GM18502 (cell line): ENCODE results near the gene NR3C1.

Source experiments
- ATAC-seq: cut with Tn5 transposase; IDR thresholded peaks from one replicate; pipeline ENCODE4 v1.9.1; 2021; ENCODE audit warnings: mild to moderate bottlenecking; ENCODE audit not compliant: unreplicated experiment, poor library complexity

Gene NR3C1

GRCh38 chr5:143374496-143375217, 28.8 kb downstream of the NR3C1 start:
- ATAC-seq: no peak

GRCh38 chr5:143373076-143373475, 30.4 kb downstream of the NR3C1 start:
- no peak for ATAC-seq

DNA sequence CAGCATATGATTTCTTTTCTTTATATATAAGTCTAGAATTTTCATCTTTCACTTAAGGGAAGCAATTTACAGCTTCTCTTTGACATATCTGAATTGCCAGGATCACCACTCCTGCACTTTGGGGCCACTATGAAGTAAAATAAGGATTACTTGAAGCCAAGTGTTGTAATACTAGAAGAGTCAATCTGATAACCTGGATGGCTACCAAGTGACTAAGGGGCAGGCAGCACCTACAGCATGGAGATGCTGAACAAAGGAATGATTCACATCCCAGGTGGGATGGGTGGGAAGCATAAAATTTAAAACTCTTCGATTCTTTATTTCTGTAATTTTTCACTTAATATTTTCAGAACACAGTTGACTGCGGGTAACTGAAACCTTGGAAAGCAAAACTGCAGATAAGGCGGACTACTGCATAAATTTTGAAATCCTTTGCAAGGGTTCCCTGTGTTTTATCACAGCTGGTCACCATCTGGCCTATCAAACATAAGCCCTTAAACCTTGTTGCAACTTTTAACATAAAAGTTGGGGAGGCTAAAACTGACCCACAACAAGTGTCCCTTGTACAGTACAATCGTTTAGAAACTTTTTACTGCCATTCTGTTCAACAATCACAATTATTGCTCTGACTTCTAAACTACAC, 31.2 kb downstream of the NR3C1 start:
- no peak for ATAC-seq

- no peak for ATAC-seq
Measured at GRCh38 chr5:143370440-143370839, 33.0 kb downstream of the NR3C1 start.

- ATAC-seq: no peak
Measured at GRCh38 chr5:143364061-143364460, 39.4 kb downstream of the NR3C1 start.

- no peak for ATAC-seq
Measured at GRCh38 chr5:143362664-143363227, 40.7 kb downstream of the NR3C1 start.

DNA sequence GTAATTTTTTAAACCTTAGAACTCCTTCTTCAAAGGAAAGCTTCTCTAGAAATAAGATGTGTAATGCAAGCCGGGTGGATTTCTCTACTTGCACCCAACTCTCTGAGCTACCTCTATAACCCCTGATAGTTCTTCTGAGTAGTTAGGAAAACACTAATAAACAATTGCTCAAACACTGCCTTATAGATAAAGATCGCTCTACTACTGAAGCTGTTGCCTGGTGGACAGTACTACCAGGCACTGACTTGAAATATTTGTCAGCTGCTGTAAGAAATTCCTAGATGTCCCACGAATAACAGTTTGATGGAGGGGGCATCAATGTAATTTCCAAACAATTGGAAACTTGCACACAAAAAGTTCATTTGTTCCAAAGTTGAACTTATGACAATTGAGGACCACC, 42.0 kb downstream of the NR3C1 start:
- ATAC-seq: no peak

DNA sequence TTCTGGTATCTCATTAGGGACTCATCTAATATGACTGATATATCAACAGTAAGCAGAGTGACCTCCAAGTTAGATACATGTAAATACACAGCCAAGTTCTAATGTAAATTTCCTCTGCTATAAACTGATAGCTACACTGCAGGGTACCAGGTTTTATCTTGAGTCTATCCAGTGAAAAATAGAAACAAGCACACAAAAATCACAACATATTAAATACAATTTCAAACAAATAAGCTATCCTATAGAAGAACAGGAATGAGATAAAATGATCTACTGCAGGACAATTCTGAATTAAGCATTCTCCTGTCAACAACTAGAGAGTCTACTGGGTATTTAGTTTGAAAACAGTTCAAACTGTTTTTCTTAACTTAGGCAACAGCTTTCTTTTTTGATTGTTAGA, 42.7 kb downstream of the NR3C1 start:
- ATAC-seq: no peak

DNA sequence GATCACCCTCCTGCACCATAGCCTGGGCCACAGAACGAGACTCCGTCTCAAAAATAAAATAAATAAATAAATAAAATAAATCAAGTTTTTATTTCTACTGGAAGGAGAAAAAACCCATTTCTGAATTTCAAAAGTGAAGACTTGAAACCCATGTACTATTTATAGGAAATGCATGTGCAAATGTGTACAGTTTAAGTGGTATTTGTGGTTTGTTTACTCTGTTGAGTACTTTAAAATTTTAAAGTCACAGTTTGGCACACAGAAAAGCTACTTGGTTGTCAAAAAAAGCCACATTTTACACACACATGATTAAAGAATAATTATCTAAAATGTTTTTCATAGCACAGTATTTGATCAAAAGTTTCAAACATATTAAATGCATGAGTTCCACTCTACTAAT, 43.6 kb downstream of the NR3C1 start:
- ATAC-seq: peak; percentile 48

GRCh38 chr5:143356855-143357583, 46.5 kb downstream of the NR3C1 start:
- no peak for ATAC-seq

GRCh38 chr5:143355710-143356109, 47.8 kb downstream of the NR3C1 start:
- no peak for ATAC-seq

GRCh38 chr5:143354025-143354424, 49.5 kb downstream of the NR3C1 start:
- peak; percentile 39 for ATAC-seq

DNA sequence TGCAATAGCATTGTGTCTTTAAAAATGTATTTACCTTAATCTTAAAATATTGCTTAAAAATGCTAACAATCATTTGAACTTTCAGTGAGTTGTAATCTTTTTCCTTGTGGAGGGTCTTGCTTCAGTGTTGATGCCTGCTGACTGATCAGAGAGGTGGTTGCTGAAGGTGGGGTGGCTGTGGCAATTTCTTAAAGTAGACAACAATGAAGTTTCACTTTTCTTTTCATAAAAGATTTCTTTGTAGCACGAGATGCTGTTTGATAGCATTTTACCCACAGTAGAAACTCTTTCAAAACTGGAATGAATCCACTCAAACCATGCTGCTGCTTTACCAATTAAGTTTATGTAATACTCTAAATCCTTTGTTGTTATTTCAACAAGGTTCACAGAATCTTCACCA, 50.8 kb downstream of the NR3C1 start:
- no peak for ATAC-seq

DNA sequence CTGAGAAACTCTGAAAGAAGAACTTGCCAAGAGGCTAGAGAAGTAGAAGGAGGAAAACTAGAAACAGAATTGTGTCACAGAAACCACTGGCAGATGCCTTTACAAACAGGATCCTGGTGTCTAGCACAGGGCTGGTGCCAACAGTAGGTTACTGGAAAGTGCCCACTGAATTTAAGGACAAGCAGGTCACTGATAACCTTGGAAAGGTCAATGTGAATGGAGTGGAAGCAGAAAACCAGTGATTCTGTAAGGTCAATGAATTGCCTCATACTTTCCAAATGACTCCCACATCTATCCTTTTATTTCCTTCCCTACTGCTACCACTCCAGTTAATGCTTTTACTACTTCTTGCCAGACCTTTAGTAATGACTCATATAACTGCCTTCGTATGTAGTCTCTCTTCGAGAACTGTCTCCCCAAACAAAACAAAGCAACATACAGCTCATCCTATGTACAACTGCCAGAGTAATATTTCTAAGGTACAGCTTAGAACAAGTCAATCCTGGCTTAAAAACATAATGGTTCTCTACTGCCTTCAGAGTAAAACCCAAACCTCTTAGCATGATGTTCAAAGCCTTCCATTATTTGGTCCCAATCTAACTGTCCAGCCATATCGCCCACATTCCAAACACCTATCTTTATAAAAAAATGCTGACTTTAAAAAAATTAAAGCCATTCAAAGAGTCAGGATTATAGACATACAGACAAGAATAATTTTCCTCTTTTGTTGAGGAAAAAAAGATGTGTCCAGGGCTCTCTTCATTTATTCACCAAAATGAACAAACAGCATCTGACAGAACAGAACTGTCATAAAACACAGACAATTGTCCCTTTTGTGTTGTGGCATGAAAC, 52.5 kb downstream of the NR3C1 start:
- peak; percentile 42 for ATAC-seq

DNA sequence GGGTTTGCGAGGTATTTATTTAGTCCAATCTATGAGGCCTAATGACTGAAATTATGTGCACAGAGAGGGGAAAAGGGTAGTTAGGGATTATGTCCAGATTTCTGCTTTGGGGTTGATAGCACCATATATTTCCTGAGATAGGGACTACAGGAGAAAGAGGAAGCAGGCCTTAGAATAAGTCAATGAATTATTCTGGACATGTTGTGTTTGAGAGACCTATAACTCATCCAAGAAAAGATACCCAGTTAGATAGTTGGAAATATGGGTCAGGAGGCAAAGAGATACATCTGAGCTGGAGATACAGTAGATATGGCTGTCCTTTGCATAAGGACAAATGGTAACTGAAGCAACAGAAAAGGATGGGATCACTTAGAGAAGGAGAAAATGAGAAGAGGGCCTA, 53.1 kb downstream of the NR3C1 start:
- ATAC-seq: no peak

DNA sequence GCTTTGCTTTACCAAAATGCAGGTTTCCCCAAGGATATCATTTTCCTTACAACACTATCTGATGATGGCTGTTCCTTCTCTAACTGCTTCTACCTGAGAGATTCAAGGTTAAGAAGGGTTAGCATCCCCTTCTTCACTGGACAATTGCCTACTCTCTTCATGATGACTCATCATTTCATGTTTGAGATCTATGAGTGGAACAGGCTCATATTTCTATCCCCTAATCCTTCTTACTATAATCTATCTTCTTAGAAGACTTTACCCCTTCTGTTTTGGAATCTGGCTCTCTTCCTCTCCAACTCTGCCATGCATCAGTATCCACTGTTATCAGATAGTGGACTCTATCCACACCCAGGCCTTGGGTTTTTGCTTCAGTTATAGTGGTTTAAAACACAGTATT, 54.3 kb downstream of the NR3C1 start:
- ATAC-seq: no peak

- ATAC-seq: no peak
Measured at GRCh38 chr5:143347698-143348344, 55.7 kb downstream of the NR3C1 start.

DNA sequence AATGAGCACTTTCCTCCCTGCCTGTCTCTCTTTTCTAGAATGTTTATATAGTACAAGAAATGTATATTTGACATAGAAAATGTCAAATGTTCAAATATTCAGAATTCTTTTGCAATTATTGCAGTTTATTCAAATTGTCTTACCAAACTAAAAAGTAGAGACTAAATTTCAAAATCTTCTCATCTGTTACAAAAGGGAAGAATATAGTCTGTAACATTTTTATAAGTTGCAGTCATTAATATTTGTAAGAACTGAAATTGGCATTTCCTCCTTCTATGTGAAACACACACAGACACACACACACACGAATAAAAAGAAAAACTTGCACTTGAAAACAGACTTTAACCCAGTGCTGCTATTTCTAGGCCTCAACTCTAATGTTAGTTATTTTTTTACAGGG, 56.4 kb downstream of the NR3C1 start:
- no peak for ATAC-seq

DNA sequence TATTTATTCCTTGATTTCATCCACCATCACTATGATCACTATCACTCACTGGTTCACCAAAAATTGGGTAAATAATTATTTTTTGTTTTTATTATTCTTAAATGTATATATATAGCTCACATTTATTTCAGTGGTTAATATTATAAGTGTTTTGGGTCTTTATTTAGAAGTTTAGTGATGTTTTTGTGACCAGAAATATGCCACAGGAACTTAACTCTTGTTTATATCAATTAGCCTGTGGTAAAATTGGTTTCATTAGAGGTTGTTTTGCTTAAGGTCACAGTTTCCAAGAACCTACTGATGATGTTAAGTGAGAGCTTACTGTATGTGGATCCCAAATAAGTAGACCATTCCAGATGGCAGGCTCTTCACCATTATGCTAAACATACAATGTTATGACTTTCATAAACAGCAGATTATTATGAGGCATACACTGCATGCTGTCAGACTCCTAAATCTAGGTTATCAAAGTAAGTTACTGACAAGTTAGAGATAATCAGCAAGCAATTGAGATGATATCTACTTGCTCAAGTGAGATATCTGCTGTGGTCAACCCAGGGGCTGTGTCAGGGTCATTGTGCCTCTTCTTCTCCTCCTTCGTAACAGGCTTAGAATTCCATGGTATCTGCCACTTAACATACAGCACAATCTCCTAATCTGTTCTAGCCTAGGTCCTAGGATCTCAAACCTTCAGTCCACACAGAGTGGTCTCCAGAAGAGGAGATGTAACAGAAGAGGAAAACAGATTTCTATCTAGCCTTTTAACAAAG, 57.6 kb downstream of the NR3C1 start:
- ATAC-seq: no peak
